ENCODE measurements around the gene LSM4.
A peak's percentile ranks its signal among the peaks of the same experiment; 100 is the strongest.

LSM4 gene

DNA sequence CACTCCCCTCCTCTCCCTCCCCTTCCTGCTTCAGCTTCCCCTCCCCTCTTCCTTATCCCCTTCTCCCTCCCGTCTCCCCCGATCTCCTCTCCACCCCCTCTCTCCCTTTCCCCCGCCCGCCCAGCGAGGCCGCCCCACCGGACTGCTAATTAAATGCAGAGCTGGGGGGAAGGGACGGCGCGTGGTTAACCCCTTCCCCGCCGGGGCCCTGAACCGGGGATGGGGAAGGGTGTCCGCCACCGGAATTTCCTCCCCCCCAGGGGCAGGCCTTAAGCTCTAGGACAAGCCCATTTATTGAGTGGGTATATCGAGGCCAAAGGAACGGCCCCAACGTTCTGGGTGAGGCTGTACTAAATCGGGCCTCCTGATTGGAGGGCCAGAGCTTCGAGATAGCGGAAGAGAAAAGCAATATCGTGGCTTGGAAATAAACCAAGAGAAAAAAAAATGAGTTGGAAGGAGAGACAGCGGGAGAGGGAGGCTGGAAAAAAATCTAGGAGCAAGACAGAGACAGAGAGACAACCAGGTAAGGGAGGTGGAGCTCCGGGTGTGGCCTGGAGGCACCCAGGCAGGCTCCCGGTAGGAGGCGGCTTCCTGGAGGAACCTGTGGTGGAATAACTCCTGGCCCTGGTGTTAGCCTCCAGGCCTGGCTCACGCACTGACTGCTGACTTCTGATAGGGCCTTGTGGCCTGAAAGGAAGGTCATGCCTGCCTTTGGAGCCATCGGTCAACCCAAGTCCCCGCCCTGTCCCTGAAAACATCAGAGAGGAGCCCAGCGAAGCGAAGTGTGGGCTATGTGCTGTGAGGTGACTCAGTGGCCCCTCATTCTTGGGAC lies 29.9 kb downstream of the LSM4 start:
- H3K36me3 ChIP-seq (ENCODE audit: low read length): no peaks in the 10 kb centered on the region
- H3K27ac ChIP-seq (ENCODE audit: low read depth, low read length): no peak overlapping the region
- peaks cover 4% of the 10 kb centered on the region; the same call in 1 of the 2 replicates for H3F3A ChIP-seq (ENCODE audit: insufficient read depth)
- TF ChIP-seq, protein P1, sequence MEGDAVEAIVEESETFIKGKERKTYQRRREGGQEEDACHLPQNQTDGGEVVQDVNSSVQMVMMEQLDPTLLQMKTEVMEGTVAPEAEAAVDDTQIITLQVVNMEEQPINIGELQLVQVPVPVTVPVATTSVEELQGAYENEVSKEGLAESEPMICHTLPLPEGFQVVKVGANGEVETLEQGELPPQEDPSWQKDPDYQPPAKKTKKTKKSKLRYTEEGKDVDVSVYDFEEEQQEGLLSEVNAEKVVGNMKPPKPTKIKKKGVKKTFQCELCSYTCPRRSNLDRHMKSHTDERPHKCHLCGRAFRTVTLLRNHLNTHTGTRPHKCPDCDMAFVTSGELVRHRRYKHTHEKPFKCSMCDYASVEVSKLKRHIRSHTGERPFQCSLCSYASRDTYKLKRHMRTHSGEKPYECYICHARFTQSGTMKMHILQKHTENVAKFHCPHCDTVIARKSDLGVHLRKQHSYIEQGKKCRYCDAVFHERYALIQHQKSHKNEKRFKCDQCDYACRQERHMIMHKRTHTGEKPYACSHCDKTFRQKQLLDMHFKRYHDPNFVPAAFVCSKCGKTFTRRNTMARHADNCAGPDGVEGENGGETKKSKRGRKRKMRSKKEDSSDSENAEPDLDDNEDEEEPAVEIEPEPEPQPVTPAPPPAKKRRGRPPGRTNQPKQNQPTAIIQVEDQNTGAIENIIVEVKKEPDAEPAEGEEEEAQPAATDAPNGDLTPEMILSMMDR (IDR thresholded peaks at IDR 0.05; ENCODE audit: insufficient read depth, low read length, poor library complexity, severe bottlenecking): no peak
- no peak for TF ChIP-seq EZH2phosphoT487 (conservative IDR thresholded peaks at IDR 0.05; ENCODE audit: low read length)
- no peaks in the 10 kb centered on the region for H4K20me1 ChIP-seq (ENCODE audit: low read depth, low read length)
- H3K9me3 ChIP-seq (ENCODE audit: insufficient read depth, low read length): no peaks in the 10 kb centered on the region
- no peaks in the 10 kb centered on the region for H3K27me3 ChIP-seq (ENCODE audit: low read length)
- H3K4me2 ChIP-seq (ENCODE audit: low read depth, low read length, poor library complexity, severe bottlenecking): peak overlapping the region; percentile 63
- peak overlapping the region; percentile 53 for H3K4me3 ChIP-seq (ENCODE audit: insufficient read depth, low read length, poor library complexity, severe bottlenecking)
- H3K79me2 ChIP-seq (ENCODE audit: insufficient read depth, low read length): no peaks in the 10 kb centered on the region
- H3K9me2 ChIP-seq (replicated peaks; ENCODE audit: insufficient read depth, low read length): no peaks in the 10 kb centered on the region
- peak overlapping the region; percentile 57; the same call in 1 of the 2 replicates for H3K9ac ChIP-seq (ENCODE audit: low read length)
- H2AFZ ChIP-seq (ENCODE audit: low read depth, low read length, severe bottlenecking): no peak overlapping the region

DNA sequence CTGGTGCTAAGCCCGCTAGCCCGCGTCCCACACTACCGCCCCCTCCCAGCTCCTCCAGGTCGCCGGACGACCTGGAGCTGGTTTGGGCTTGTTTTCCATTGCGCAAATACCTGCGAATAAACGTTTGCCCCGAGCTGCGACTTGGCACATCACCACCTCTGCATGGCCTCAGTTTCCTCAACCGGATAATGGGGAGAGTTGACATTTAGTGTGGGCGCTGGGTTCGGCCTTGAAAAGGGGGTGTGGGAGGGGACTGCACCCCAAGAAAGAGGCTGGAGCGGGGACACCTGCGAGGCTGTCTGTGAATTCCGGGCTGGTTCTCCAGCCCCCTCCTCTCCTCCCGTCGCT lies 30.4 kb downstream of the LSM4 start:
- H3F3A ChIP-seq (ENCODE audit: insufficient read depth): peaks cover 4% of the 10 kb centered on the region; the same call in 1 of the 2 replicates
- no peaks in the 10 kb centered on the region for H4K20me1 ChIP-seq (ENCODE audit: low read depth, low read length)
- H3K27ac ChIP-seq (ENCODE audit: low read depth, low read length): no peak overlapping the region
- H3K9ac ChIP-seq (ENCODE audit: low read length): peak overlapping the region; percentile 57
- peak overlapping the region; percentile 63 for H3K4me2 ChIP-seq (ENCODE audit: low read depth, low read length, poor library complexity, severe bottlenecking)
- H3K9me2 ChIP-seq (replicated peaks; ENCODE audit: insufficient read depth, low read length): no peaks in the 10 kb centered on the region
- peak overlapping the region; percentile 66 for H2AFZ ChIP-seq (ENCODE audit: low read depth, low read length, severe bottlenecking)
- no peaks in the 10 kb centered on the region for H3K9me3 ChIP-seq (ENCODE audit: insufficient read depth, low read length)
- peak overlapping the region; percentile 53 for H3K4me3 ChIP-seq (ENCODE audit: insufficient read depth, low read length, poor library complexity, severe bottlenecking)
- no peaks in the 10 kb centered on the region for H3K27me3 ChIP-seq (ENCODE audit: low read length)
- TF ChIP-seq, protein P1 (IDR thresholded peaks at IDR 0.05; ENCODE audit: insufficient read depth, low read length, poor library complexity, severe bottlenecking): no peak
- no peak for TF ChIP-seq EZH2phosphoT487 (conservative IDR thresholded peaks at IDR 0.05; ENCODE audit: low read length)
- no peaks in the 10 kb centered on the region for H3K79me2 ChIP-seq (ENCODE audit: insufficient read depth, low read length)
- H3K36me3 ChIP-seq (ENCODE audit: low read length): no peaks in the 10 kb centered on the region

DNA sequence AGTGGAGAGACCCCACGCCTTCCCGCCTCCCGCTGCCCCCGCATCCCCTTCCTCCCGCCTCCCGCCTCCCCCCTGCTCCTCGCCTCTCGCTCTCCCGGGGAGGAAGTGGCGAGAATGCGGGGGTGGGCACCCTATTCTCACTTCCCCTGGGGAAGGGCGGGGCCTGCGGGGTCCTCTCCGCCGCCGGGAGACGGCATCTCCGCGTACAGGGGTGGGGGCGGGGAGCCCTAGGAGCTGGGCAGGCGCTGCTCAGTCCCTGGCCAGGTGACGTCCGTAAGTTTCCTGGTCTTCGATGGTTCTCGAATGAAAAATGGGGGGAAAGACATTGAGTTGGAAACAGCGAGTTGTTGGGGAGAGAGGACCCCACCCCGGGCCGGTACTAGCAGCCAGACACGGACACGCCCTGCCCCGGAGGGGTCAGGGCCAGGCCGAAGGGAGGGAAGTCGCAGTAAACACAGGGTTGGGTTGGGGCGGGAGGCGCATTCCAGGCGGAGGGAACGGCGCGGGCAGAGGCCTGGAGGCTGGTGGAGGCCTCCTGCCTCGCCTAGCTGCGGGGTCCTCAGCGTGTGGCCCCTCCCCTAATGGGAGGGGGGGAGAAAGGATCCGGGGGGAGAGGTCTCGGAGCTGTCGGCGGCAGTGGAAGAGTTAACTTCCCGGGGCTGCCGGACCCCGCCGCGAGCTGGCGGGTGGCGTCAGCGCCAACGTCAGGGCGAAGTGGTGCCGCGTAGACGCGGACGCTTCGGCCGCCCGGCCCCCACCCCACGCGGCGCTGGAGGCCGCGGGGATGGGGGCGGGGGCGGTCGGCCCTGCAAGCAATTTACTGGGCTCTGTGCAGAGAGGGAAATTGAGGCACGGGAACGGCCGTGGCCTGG lies 31.1 kb downstream of the LSM4 start:
- Histone ChIP-seq H3K4me2 (ENCODE audit: low read depth, low read length, poor library complexity, severe bottlenecking) (peak overlapping the region; percentile 63), H2AFZ (ENCODE audit: low read depth, low read length, severe bottlenecking) (peak overlapping the region; percentile 66), H3K79me2 (ENCODE audit: insufficient read depth, low read length) (no peaks in the 10 kb centered on the region), H3K27ac (ENCODE audit: low read depth, low read length) (peak overlapping the region; percentile 47), H3K4me3 (ENCODE audit: insufficient read depth, low read length, poor library complexity, severe bottlenecking) (peak overlapping the region; percentile 53), H3K9me3 (ENCODE audit: insufficient read depth, low read length) (no peaks in the 10 kb centered on the region), H3F3A (ENCODE audit: insufficient read depth) (peaks cover 4% of the 10 kb centered on the region; the same call in 1 of the 2 replicates), H3K27me3 (ENCODE audit: low read length) (no peaks in the 10 kb centered on the region), H3K9me2 (replicated peaks; ENCODE audit: insufficient read depth, low read length) (no peaks in the 10 kb centered on the region), H4K20me1 (ENCODE audit: low read depth, low read length) (no peaks in the 10 kb centered on the region), H3K36me3 (ENCODE audit: low read length) (no peaks in the 10 kb centered on the region), H3K9ac (ENCODE audit: low read length) (peak overlapping the region; percentile 57)
- TF ChIP-seq EZH2phosphoT487 (conservative IDR thresholded peaks at IDR 0.05; ENCODE audit: low read length): no peak
- TF ChIP-seq, protein P1 (IDR thresholded peaks at IDR 0.05; ENCODE audit: insufficient read depth, low read length, poor library complexity, severe bottlenecking): no peak
